Measurements from ENCODE around the gene ACOX2.

Gene ACOX2

GRCh38 chr3:58574106-58574505 lies 37.1 kb upstream of the ACOX2 start:
- DNase-seq (ENCODE audit: extremely low spot score), result no peak
- ChIA-PET CTCF (no interaction called here), POLR2A (interaction anchor here (1.4 kb wide), 1 partner anchor 268 kb away, joined by 4 read pairs; the partner anchor contains the start of genes HTD2 and RPP14)
- TF ChIP-seq FOXM1 (IDR thresholded peaks at IDR 0.05; ENCODE audit: borderline replicate concordance) (no peak), SUZ12 (IDR thresholded peaks at IDR 0.05) (no peak)

- POLR2A ChIA-PET, result interaction anchor here (1.4 kb wide), 1 partner anchor 267 kb away, joined by 4 read pairs; the partner anchor contains the start of genes HTD2 and RPP14
- DNase-seq (ENCODE audit: extremely low spot score), result no peak
- TF ChIP-seq ZNF384 (IDR thresholded peaks at IDR 0.05), result no peak
- no peak for TF ChIP-seq PKNOX1 (IDR thresholded peaks at IDR 0.05)
- TF ChIP-seq FOXK2 (IDR thresholded peaks at IDR 0.05), result no peak
- TF ChIP-seq L3MBTL2 (conservative IDR thresholded peaks at IDR 0.05), result no peak
- no peak for TF ChIP-seq LEF1 (IDR thresholded peaks at IDR 0.05; ENCODE audit: borderline replicate concordance)
- no peak for TF ChIP-seq FOXM1 (IDR thresholded peaks at IDR 0.05; ENCODE audit: borderline replicate concordance)
- TF ChIP-seq SUZ12 (IDR thresholded peaks at IDR 0.05), result no peak
- no peak for TF ChIP-seq TARDBP (IDR thresholded peaks at IDR 0.05)
- TF ChIP-seq ARNT (IDR thresholded peaks at IDR 0.05), result no peak
- CTCF ChIA-PET, result interaction anchor here (1.5 kb wide), 1 partner anchor 11 kb away, joined by 5 read pairs; no protein-coding TSS in a partner anchor
Observed at GRCh38 chr3:58573640-58574039, 36.6 kb upstream of the ACOX2 start.

- POLR2A ChIA-PET, result no interaction called here
- no peak for DNase-seq (ENCODE audit: extremely low spot score)
- TF ChIP-seq ZNF384 (IDR thresholded peaks at IDR 0.05), result no peak
- no peak for TF ChIP-seq ELF4 (IDR thresholded peaks at IDR 0.05)
- no peak for TF ChIP-seq SUZ12 (IDR thresholded peaks at IDR 0.05)
- no peak for TF ChIP-seq L3MBTL2 (conservative IDR thresholded peaks at IDR 0.05)
- no peak for TF ChIP-seq SP1 (IDR thresholded peaks at IDR 0.05)
- CTCF ChIA-PET, result interaction anchor here (1.5 kb wide), 1 partner anchor 12 kb away, joined by 5 read pairs; no protein-coding TSS in a partner anchor
Observed at GRCh38 chr3:58572634-58573230, 35.7 kb upstream of the ACOX2 start.

GRCh38 chr3:58572013-58572633 lies 35.1 kb upstream of the ACOX2 start:
- POLR2A ChIA-PET, result no interaction called here
- TF ChIP-seq ARNT (IDR thresholded peaks at IDR 0.05) (no peak), FOXM1 (IDR thresholded peaks at IDR 0.05; ENCODE audit: borderline replicate concordance) (no peak), BHLHE40 (IDR thresholded peaks at IDR 0.05; ENCODE audit: borderline replicate concordance) (no peak), SUZ12 (IDR thresholded peaks at IDR 0.05) (no peak), FOXK2 (IDR thresholded peaks at IDR 0.05) (no peak)
- CTCF ChIA-PET, result interaction anchor here (0.6 to 1.5 kb wide), 2 partner anchors 12 to 13 kb away, joined by 3 to 5 read pairs; no protein-coding TSS in a partner anchor
- no peak for DNase-seq (ENCODE audit: extremely low spot score)

GRCh38 chr3:58570851-58571250 lies 33.9 kb upstream of the ACOX2 start:
- CTCF ChIA-PET, result interaction anchor here (0.7 to 1.0 kb wide), 3 partner anchors 41 to 71 kb away, joined by 3 to 4 read pairs (median 3); no protein-coding TSS in a partner anchor
- POLR2A ChIA-PET, result no interaction called here
- TF ChIP-seq ARNT (IDR thresholded peaks at IDR 0.05) (no peak), FOXK2 (IDR thresholded peaks at IDR 0.05) (no peak), LEF1 (IDR thresholded peaks at IDR 0.05; ENCODE audit: borderline replicate concordance) (no peak), L3MBTL2 (conservative IDR thresholded peaks at IDR 0.05) (no peak), PKNOX1 (IDR thresholded peaks at IDR 0.05) (no peak), TARDBP (IDR thresholded peaks at IDR 0.05) (no peak), BHLHE40 (IDR thresholded peaks at IDR 0.05; ENCODE audit: borderline replicate concordance) (no peak), CTBP1 (IDR thresholded peaks at IDR 0.05; ENCODE audit: borderline replicate concordance) (no peak), ZNF384 (IDR thresholded peaks at IDR 0.05) (no peak), HDGF (IDR thresholded peaks at IDR 0.05; ENCODE audit: borderline replicate concordance) (no peak), FOXA1 (IDR thresholded peaks at IDR 0.05) (no peak), ELF4 (IDR thresholded peaks at IDR 0.05) (no peak), FOXM1 (IDR thresholded peaks at IDR 0.05; ENCODE audit: borderline replicate concordance) (no peak)
- no peak for DNase-seq (ENCODE audit: extremely low spot score)

GRCh38 chr3:58569287-58570001 lies 32.5 kb upstream of the ACOX2 start:
- DNase-seq (ENCODE audit: extremely low spot score), result no peak
- no peak for TF ChIP-seq SP1 (IDR thresholded peaks at IDR 0.05)
- no peak for TF ChIP-seq BHLHE40 (IDR thresholded peaks at IDR 0.05; ENCODE audit: borderline replicate concordance)
- TF ChIP-seq FOXM1 (IDR thresholded peaks at IDR 0.05; ENCODE audit: borderline replicate concordance), result no peak
- no peak for TF ChIP-seq NFRKB (IDR thresholded peaks at IDR 0.05)
- no peak for TF ChIP-seq HDGF (IDR thresholded peaks at IDR 0.05; ENCODE audit: borderline replicate concordance)
- no peak for TF ChIP-seq ARNT (IDR thresholded peaks at IDR 0.05)
- TF ChIP-seq L3MBTL2 (conservative IDR thresholded peaks at IDR 0.05), result no peak
- TF ChIP-seq ELF4 (IDR thresholded peaks at IDR 0.05), result no peak
- TF ChIP-seq TARDBP (IDR thresholded peaks at IDR 0.05), result no peak
- no peak for TF ChIP-seq ZNF384 (IDR thresholded peaks at IDR 0.05)
- TF ChIP-seq FOXA1 (IDR thresholded peaks at IDR 0.05), result no peak
- no peak for TF ChIP-seq LEF1 (IDR thresholded peaks at IDR 0.05; ENCODE audit: borderline replicate concordance)
- no peak for TF ChIP-seq PKNOX1 (IDR thresholded peaks at IDR 0.05)
- POLR2A ChIA-PET, result interaction anchor here (0.9 kb wide), 1 partner anchor 61 kb away, joined by 3 read pairs; no protein-coding TSS in a partner anchor
- CTCF ChIA-PET, result interaction anchor here (0.7 to 5.5 kb wide), 10 partner anchors 8 to 81 kb away, joined by 3 to 50 read pairs (median 4); no protein-coding TSS in a partner anchor

Data from HEK293T (cell line).